Uterus (tissue), 4 donors: ENCODE results near the gene HDAC4. TPM values are rescaled to one million over a fixed set of nuclear protein-coding genes. Genes with fewer than 3 reads are reported as not detected.

Experiments
- DNase-seq, 2 donors: peaks; one replicate each; pipeline ENCODE4 v3.0.0-alpha.2; 2019 to 2020
- H3K27ac ChIP-seq, 2 donors: fragments of 200-600 bp; sonication (generic); 1 replicate in 1 of 2; 2 replicates in 1 of 2; pipeline ENCODE4 v1.5.1; 2016 to 2018
- H3K27me3 ChIP-seq, 2 donors: fragments of 200-600 bp; sonication (generic); one replicate each; pipeline ENCODE4 v1.5.1; 2018 to 2019; ENCODE audit warnings: control low read depth in 1 of 2
- H3K36me3 ChIP-seq, 2 donors: fragments of 200-600 bp; sonication (generic); one replicate each; pipeline ENCODE4 v1.5.1; 2019; ENCODE audit warnings: control low read depth in 1 of 2
- H3K4me1 ChIP-seq, 2 donors: fragments of 200-600 bp; sonication (generic); one replicate each; pipeline ENCODE4 v1.5.1; 2018 to 2019; ENCODE audit warnings: control low read depth in 1 of 2
- H3K4me3 ChIP-seq, 2 donors: fragments of 200-600 bp; sonication (generic); 1 replicate in 1 of 2; 2 replicates in 1 of 2; pipeline ENCODE4 v1.5.1; 2018 to 2019; ENCODE audit warnings: mild to moderate bottlenecking in 1 of 2
- H3K9me3 ChIP-seq, 2 donors: fragments of 200-600 bp; sonication (generic); one replicate each; pipeline ENCODE4 v1.5.1; 2019; ENCODE audit warnings: control low read depth in 1 of 2
- POLR2A ChIP-seq, 2 donors: fragments of 450-650 bp; IDR thresholded peaks; one replicate each; pipeline ENCODE4 v1.6.1; 2016; ENCODE audit warnings: antibody characterized with exemption in 2 of 2, mild to moderate bottlenecking in 1 of 2, moderate library complexity in 1 of 2
- intact Hi-C: fragments of 100-400 bp; cut with DNase I; formaldehyde crosslinking; loops from one replicate; pipeline ENCODE4 v1.15.1; 2023; ENCODE audit warnings: low total_unique reads
- total RNA-seq, 4 donors: library from RNA; depleted of rRNA in 3 of 4; stranded (reverse); fragments of >200 nt in 3 of 4; gene quantifications; one replicate each; pipeline versions ENCODE4 v1.1.0 to v1.2.4, GENCODE V29; 2014 to 2023
- TF ChIP-seq, protein P1 (sequence below), 4 experiments: fragments of 200-600 bp in 2 of 4; fragments of 450-650 bp in 2 of 4; sonication (generic) in 2 of 4; IDR thresholded peaks; one replicate each; pipeline ENCODE4 v1.5.1; 2016 to 2019; ENCODE audit warnings: antibody characterized with exemption in 4 of 4, mild to moderate bottlenecking in 2 of 4, moderate library complexity in 1 of 4
- donor health status: DM: yes; HTN: yes; CAD: no.

HDAC4 gene
- total RNA-seq, 4 donors from 2014 or later = 42.1 to 91.5 (median 73.4) TPM

GRCh38 chr2:239152239-239152915, 248.4 kb downstream of the HDAC4 start:
- H3K9me3 ChIP-seq = no peaks in the 10 kb centered on the region
- H3K4me3 ChIP-seq = no peak overlapping the region
- peak; percentile 36 to 50 for DNase-seq
- TF ChIP-seq, protein P1, sequence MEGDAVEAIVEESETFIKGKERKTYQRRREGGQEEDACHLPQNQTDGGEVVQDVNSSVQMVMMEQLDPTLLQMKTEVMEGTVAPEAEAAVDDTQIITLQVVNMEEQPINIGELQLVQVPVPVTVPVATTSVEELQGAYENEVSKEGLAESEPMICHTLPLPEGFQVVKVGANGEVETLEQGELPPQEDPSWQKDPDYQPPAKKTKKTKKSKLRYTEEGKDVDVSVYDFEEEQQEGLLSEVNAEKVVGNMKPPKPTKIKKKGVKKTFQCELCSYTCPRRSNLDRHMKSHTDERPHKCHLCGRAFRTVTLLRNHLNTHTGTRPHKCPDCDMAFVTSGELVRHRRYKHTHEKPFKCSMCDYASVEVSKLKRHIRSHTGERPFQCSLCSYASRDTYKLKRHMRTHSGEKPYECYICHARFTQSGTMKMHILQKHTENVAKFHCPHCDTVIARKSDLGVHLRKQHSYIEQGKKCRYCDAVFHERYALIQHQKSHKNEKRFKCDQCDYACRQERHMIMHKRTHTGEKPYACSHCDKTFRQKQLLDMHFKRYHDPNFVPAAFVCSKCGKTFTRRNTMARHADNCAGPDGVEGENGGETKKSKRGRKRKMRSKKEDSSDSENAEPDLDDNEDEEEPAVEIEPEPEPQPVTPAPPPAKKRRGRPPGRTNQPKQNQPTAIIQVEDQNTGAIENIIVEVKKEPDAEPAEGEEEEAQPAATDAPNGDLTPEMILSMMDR (IDR thresholded peaks at IDR 0.05) = no peak
- no peak for TF ChIP-seq POLR2A (IDR thresholded peaks at IDR 0.05)
- peaks cover 5 to 6% of the 10 kb centered on the region in 2 donors for H3K4me1 ChIP-seq
- intact Hi-C loops = no loop called here
- H3K36me3 ChIP-seq = no peaks in the 10 kb centered on the region
- peak overlapping the region; percentile 84 to 95 for H3K27ac ChIP-seq
- no peaks in the 10 kb centered on the region for H3K27me3 ChIP-seq

DNA sequence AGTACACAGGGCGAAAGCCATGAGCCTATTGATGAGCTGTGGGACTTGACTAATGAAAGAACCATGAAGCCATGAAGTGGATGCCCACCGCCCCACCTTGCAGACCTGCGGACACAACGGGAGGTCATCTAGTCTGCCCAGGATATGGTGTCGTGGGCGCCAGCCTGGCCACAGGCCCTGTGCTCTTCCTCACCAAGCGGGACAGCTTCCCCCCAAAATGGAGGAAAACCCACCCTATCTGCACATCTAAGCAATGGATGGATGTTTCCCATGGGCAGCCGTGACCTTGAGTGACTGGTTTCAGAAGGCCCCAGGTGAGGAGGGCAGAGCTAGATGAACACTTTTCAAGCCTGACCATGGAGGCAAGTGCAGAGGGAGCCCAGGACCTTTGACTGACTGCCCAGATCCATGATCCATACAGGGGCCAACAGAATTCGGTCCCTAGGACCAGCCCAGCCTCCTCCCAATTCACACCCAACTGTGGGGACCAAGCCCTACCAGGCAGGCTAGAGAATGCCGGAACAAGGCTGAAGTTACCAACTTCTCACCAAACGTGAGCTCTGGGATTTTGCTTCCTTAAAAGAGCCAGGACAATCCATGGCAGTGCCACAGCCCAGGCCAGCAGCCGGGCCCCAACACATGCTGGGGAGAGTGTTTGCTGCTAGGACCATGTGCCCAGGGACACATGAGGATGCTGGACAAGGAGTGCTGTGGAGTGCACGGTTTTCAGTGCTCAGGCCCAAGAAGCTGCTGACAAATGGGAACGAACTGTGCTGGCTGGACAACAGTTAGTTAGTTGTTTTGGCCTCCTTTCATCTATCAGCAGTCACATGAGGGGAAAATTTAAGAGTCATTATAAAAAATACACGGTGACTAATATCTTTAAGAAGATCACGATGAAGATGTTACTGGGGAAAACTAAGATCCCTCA, 249.4 kb downstream of the HDAC4 start:
- Histone ChIP-seq H3K27me3 (no peaks in the 10 kb centered on the region), H3K4me1 (peaks cover 5 to 6% of the 10 kb centered on the region in 2 donors), H3K9me3 (no peaks in the 10 kb centered on the region), H3K4me3 (no peak overlapping the region), H3K36me3 (no peaks in the 10 kb centered on the region), H3K27ac (peak overlapping the region; percentile 84 to 95)
- intact Hi-C loops = no loop called here
- DNase-seq = peak; percentile 66 to 80
- TF ChIP-seq POLR2A (IDR thresholded peaks at IDR 0.05) = no peak
- TF ChIP-seq, protein P1 (IDR thresholded peaks at IDR 0.05) = no peak

GRCh38 chr2:239150125-239151011, 250.5 kb downstream of the HDAC4 start:
- Histone ChIP-seq H3K27me3 (no peaks in the 10 kb centered on the region), H3K4me3 (no peak overlapping the region), H3K27ac (peak overlapping the region; percentile 84 to 95), H3K9me3 (no peaks in the 10 kb centered on the region), H3K36me3 (no peaks in the 10 kb centered on the region), H3K4me1 (peaks cover 5 to 6% of the 10 kb centered on the region in 2 donors)
- TF ChIP-seq, protein P1 (IDR thresholded peaks at IDR 0.05) = no peak
- TF ChIP-seq POLR2A (IDR thresholded peaks at IDR 0.05) = no peak
- peak in 1 of 2 donors; percentile 8 for DNase-seq
- intact Hi-C loops = no loop called here

DNA sequence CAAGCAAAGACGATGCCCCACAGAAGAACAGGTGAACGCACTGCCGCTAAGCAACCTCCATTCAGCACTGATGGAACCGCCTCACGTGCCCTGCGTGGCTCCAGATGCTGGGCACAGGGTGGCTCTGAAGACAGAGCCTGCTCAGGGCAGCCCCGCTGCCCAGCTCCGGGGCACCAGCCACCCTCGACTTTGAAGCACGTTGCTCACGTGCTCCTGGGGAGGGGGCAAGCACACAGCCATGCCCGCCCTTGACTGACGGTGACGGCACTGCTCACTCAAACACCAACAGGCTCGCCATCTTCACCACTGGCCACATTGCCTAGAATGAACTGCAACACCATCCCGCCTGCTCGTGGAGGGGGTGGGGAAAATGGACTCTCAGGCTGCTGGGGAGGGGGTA, 251.3 kb downstream of the HDAC4 start:
- intact Hi-C loops = no loop called here
- peak; percentile 10 to 12 for DNase-seq
- Histone ChIP-seq H3K4me1 (peaks cover 5 to 6% of the 10 kb centered on the region in 2 donors), H3K9me3 (no peaks in the 10 kb centered on the region), H3K36me3 (no peaks in the 10 kb centered on the region), H3K27me3 (no peaks in the 10 kb centered on the region), H3K27ac (no peak overlapping the region), H3K4me3 (no peak overlapping the region)
- TF ChIP-seq, protein P1 (IDR thresholded peaks at IDR 0.05) = no peak
- no peak for TF ChIP-seq POLR2A (IDR thresholded peaks at IDR 0.05)
